Left ventricle myocardium inferior (tissue), 1 donor: ENCODE results near the gene PKHD1. TPM values are rescaled to one million over a fixed set of nuclear protein-coding genes. Genes with fewer than 3 reads are reported as not detected.

ENCODE experiments used
- DNase-seq: peaks from one replicate; pipeline ENCODE4 v3.0.0-alpha.2; 2020
- H3K27ac ChIP-seq: fragments of 200-600 bp; replicated peaks from 2 replicates; pipeline ENCODE4 v1.8.0; 2021
- H3K27me3 ChIP-seq: fragments of 200-600 bp; 2 replicates; pipeline ENCODE4 v1.8.0; 2021; ENCODE audit warnings: low read depth
- H3K36me3 ChIP-seq: fragments of 200-600 bp; 2 replicates; pipeline ENCODE4 v1.8.0; 2021
- H3K4me1 ChIP-seq: fragments of 200-600 bp; 2 replicates; pipeline ENCODE4 v1.8.0; 2021
- H3K4me3 ChIP-seq: fragments of 200-600 bp; 2 replicates; pipeline ENCODE4 v1.8.0; 2021; ENCODE audit warnings: mild to moderate bottlenecking, moderate library complexity
- H3K9me3 ChIP-seq: fragments of 200-600 bp; replicated peaks from 2 replicates; pipeline ENCODE4 v1.8.0; 2021
- intact Hi-C: fragments of 100-400 bp; cut with micrococcal nuclease; formaldehyde crosslinking; loops from one replicate; pipeline ENCODE4 v1.11.0; 2022
- total RNA-seq: library from RNA; stranded (reverse); fragmentation: NEBNext Ultra II Directional; extraction: Animal tissue kit (Norgen Biotek cat#: 25700); gene quantifications from one replicate; pipeline ENCODE4 v1.2.1, GENCODE V29; 2021
- TF ChIP-seq, protein P1 (sequence below): fragments of 200-600 bp; IDR thresholded peaks from 2 replicates; pipeline ENCODE4 v1.8.0; 2021; ENCODE audit warnings: antibody characterized with exemption, mild to moderate bottlenecking, borderline replicate concordance
- donor health status: DM: no; HTN: yes; CAD: no; lungs with severe emphysema.

Gene PKHD1
- total RNA-seq, 1 donor from 2014 or later = not detected

DNA sequence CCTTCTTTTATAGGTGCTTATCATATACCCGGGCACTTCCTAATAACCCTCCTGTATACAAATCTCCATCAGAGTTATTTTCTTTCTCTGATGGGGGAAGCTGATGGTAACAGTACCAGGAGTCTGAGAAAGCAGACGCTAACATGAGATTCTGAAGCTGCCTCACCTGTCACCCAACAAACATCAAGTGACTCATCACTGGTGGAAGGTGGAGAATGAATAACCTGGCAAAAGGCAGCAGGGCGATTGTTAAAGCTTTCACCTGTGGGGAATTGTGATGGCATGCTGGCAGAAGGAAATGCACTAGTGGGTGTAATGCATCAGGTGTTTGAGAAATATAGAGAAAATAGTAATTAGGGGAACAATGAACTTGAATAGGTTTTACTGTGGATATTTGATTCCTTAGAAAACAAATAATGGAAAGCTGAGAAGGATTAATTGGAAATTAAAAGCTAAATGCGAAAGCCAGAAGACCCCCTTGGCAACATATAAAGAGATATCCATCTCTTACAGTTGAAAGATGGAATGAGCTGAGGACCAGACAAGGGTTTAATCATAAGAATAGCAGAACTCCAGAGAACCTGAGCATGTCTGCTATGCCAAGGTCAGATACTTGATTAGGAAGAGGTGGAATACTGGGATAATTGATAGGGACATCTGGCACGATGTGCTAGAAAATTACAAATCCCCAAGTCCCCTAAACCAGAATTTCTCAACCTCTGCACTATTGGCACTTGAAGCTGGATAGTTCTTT lies 517.1 kb downstream of the PKHD1 start:
- DNase-seq = no peak
- no peaks in the 10 kb centered on the region for H3K9me3 ChIP-seq
- intact Hi-C loops = no loop called here
- H3K36me3 ChIP-seq = no peaks in the 10 kb centered on the region
- H3K4me1 ChIP-seq = no peaks in the 10 kb centered on the region
- TF ChIP-seq, protein P1, sequence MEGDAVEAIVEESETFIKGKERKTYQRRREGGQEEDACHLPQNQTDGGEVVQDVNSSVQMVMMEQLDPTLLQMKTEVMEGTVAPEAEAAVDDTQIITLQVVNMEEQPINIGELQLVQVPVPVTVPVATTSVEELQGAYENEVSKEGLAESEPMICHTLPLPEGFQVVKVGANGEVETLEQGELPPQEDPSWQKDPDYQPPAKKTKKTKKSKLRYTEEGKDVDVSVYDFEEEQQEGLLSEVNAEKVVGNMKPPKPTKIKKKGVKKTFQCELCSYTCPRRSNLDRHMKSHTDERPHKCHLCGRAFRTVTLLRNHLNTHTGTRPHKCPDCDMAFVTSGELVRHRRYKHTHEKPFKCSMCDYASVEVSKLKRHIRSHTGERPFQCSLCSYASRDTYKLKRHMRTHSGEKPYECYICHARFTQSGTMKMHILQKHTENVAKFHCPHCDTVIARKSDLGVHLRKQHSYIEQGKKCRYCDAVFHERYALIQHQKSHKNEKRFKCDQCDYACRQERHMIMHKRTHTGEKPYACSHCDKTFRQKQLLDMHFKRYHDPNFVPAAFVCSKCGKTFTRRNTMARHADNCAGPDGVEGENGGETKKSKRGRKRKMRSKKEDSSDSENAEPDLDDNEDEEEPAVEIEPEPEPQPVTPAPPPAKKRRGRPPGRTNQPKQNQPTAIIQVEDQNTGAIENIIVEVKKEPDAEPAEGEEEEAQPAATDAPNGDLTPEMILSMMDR = no peak
- H3K4me3 ChIP-seq = no peak overlapping the region
- H3K27me3 ChIP-seq = no peaks in the 10 kb centered on the region
- no peak overlapping the region for H3K27ac ChIP-seq

DNA sequence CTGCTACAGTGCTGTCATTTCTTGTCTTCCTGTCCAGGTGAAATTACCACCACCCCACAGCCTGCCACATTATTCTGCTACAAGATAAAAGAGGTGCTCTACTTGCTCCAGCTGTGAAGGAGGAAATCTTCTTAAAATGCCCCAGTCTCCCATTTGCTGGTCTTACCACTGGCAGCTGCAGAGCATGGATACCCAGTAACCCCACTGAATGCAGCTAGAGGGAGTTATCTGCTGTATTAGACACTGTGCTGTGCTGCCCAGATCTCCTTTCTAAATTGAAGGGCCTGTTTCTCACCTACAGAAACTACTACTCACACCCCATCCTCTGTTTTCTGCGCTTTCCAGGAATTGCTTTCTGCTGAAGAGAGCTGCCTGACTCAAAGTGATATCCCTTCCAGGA lies 517.8 kb downstream of the PKHD1 start:
- Histone ChIP-seq H3K27me3 (no peaks in the 10 kb centered on the region), H3K27ac (no peak overlapping the region), H3K4me3 (no peak overlapping the region), H3K4me1 (no peaks in the 10 kb centered on the region), H3K36me3 (no peaks in the 10 kb centered on the region), H3K9me3 (no peaks in the 10 kb centered on the region)
- DNase-seq = no peak
- TF ChIP-seq, protein P1 = no peak
- intact Hi-C loops = no loop called here

- H3K27ac ChIP-seq = no peak overlapping the region
- intact Hi-C loops = no loop called here
- H3K4me1 ChIP-seq = no peaks in the 10 kb centered on the region
- no peaks in the 10 kb centered on the region for H3K27me3 ChIP-seq
- no peak for DNase-seq
- TF ChIP-seq, protein P1 = no peak
- no peaks in the 10 kb centered on the region for H3K36me3 ChIP-seq
- H3K9me3 ChIP-seq = no peaks in the 10 kb centered on the region
- no peak overlapping the region for H3K4me3 ChIP-seq
Measured at GRCh38 chr6:51568771-51569170, 518.6 kb downstream of the PKHD1 start.

- no peak overlapping the region for H3K27ac ChIP-seq
- DNase-seq = no peak
- H3K27me3 ChIP-seq = no peaks in the 10 kb centered on the region
- no peak overlapping the region for H3K4me3 ChIP-seq
- H3K4me1 ChIP-seq = no peaks in the 10 kb centered on the region
- intact Hi-C loops = no loop called here
- no peaks in the 10 kb centered on the region for H3K9me3 ChIP-seq
- TF ChIP-seq, protein P1 = no peak
- no peaks in the 10 kb centered on the region for H3K36me3 ChIP-seq
Measured at GRCh38 chr6:51565472-51565871, 521.9 kb downstream of the PKHD1 start.

Other genes starting within 250 kb of the PKHD1 start
- gene IL17A, start 98.8 kb upstream of the PKHD1 start, total RNA-seq = not detected
- gene IL17F, start 156.9 kb upstream of the PKHD1 start, total RNA-seq = not detected
- 20.1 TPM for gene MCM3, start 197.1 kb upstream of the PKHD1 start, total RNA-seq